Glomerular visceral epithelial cell (primary cell): ENCODE data around the gene CCDC192.
"Not testable (repeated sequence)": the region's sequence is repeated elsewhere in the genome, so short reads cannot be mapped to it uniquely, and the experiment has no call there.

Experiments used
- DNase-seq: peaks from one replicate; pipeline ENCODE4 v3.0.0-alpha.2; 2016; ENCODE audit errors: extremely low spot score

CCDC192 gene

DNA sequence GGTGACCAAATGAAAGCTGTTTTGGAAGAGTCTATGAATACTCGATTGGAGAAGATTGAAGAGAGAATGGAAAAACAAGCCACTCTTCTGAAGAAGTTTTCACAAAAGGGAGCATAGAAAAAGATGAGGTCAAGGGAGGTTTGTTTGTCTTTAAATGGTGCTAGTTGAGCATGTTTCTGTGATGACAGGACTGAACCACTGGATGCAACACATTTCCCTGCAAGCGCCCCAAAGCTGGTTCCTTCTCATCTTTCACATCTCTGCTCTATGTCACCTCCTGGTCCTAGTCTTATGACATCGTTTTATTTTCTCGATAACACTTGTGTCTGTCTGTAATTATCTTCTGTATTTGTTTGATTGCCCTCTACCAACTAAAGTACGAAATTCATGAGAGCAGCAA, 3.8 kb upstream of the CCDC192 start:
- DNase-seq = no peak

GRCh38 chr5:127700237-127700766, 2.9 kb upstream of the CCDC192 start:
- DNase-seq = no peak

- DNase-seq = no peak
These were observed 757 bp upstream of the CCDC192 start for GRCh38 chr5:127702434-127702833.

DNA sequence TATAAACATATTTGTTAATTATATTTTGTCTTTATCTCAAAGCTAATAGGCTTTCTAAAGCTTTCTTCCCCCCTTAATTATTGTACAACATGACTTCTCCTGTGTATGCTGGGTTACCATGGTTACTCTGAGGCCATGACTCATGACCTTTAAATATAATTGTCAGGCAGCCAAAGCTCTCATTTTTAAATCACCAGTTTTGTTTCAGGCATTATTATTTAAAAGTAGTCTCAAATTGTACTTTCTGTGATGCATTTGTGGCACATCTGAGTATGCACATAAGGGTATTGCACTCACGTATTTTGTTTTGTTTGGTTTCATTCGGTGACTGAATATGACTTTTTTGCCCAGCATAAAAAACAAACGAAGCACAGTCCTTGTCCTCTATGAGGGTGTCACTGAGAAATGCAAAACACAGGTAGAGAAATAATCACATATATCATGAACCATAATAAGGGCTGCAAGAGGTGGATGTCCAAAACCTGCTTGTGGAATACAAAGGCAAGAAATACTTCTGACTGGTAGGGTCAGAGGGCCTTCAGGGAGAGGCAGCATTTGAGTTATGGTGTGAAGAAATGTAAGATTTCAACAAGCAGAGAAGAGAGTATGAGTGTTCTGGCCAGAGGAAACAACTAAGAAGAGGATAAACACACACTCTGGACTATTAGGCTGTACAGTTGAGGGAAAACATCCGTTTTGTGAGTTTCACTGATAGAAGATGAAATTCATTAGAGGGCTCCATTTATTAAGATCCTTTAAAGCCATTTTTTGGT, 2.1 kb downstream of the CCDC192 start:
- peak; percentile 72 for DNase-seq

- DNase-seq = no peak
These were observed 3.5 kb downstream of the CCDC192 start for GRCh38 chr5:127706691-127707090.

DNA sequence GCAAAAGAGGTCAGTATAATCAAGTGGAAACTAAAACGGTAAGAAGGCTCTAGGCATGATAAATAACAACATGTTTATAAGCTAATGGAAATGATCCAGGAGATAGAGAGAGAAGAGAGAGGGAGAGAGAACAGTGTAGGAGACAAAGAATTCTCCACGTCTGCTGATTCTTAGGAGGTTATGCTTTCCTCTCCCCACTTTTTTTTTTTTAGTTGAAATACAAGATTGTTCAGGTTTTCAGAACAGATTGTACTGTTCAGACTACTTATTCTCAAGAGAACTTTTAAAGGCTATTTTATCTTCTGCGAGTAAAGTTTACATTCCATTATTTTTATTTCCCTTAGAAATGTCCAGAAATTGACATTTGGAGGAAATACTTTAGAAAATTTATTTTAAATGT, 4.0 kb downstream of the CCDC192 start:
- no peak for DNase-seq

DNA sequence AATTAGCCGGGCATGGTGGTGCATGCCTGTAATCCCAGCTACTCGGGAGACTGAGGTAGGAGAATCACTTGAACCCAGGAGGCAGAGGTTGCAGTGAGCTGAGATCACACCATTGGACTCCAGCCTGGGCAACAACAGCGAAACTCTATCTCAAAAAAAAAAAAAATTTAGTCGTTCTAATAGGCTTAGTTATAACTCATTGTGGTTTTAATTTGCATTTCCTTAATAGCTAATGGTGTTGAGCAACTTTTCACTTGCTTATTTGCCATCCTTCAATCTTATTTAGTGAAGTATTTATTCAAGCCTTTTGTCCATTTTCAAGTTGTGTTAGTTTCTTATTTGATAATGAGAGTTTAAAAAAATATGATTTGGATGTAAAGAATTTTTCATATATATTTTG, 9.9 kb downstream of the CCDC192 start:
- not testable (repeated sequence) for DNase-seq

- no peak for DNase-seq
These were observed 15.0 kb downstream of the CCDC192 start for GRCh38 chr5:127718181-127718580.

DNA sequence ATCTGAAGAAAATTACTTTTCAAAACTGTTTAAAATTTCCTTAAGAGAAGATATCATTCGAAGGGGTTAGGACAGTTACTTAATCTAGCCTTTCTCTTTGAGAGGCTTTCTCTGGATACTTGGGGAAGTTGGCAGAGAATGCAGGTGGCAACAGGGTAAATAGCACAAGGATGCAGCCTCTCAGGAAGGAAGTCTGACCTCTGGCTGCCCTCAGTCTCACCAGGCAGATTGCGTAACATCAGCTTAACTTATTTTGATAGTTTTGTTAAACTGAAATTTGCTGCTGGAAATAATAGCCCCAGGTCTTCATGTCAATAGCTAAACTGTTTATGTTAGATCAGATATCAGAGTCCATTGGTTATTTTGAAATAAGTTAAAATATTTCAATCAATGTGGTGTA, 20.4 kb downstream of the CCDC192 start:
- peak; percentile 28 for DNase-seq

- DNase-seq = no peak
These were observed 22.5 kb downstream of the CCDC192 start for GRCh38 chr5:127725673-127726072.

GRCh38 chr5:127732963-127733362, 29.8 kb downstream of the CCDC192 start:
- no peak for DNase-seq

GRCh38 chr5:127739348-127739747, 36.2 kb downstream of the CCDC192 start:
- not testable (repeated sequence) for DNase-seq

- no peak for DNase-seq
These were observed 36.7 kb downstream of the CCDC192 start for GRCh38 chr5:127739807-127740384.

- no peak for DNase-seq
These were observed 38.2 kb downstream of the CCDC192 start for GRCh38 chr5:127741412-127741811.

GRCh38 chr5:127744241-127744640, 41.0 kb downstream of the CCDC192 start:
- DNase-seq = no peak

DNA sequence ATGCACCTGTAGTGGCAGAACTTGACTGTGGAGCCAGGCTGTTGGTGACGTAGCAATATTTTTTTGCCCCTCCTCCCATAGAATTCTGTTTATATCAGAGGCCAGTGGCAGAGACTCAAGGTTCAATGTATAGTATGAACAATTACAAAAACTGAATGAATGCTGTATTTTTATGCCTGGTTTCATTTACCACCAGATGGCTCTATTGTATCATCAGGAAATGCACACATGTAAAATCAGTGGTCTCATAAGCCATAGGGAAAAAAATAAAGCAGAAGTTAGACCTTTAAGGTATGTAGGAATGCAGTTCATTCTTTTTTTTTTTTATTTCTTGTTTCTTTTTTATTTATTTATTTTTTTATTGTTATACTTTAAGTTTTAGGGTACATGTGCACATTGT, 43.6 kb downstream of the CCDC192 start:
- DNase-seq = peak; percentile 9

DNA sequence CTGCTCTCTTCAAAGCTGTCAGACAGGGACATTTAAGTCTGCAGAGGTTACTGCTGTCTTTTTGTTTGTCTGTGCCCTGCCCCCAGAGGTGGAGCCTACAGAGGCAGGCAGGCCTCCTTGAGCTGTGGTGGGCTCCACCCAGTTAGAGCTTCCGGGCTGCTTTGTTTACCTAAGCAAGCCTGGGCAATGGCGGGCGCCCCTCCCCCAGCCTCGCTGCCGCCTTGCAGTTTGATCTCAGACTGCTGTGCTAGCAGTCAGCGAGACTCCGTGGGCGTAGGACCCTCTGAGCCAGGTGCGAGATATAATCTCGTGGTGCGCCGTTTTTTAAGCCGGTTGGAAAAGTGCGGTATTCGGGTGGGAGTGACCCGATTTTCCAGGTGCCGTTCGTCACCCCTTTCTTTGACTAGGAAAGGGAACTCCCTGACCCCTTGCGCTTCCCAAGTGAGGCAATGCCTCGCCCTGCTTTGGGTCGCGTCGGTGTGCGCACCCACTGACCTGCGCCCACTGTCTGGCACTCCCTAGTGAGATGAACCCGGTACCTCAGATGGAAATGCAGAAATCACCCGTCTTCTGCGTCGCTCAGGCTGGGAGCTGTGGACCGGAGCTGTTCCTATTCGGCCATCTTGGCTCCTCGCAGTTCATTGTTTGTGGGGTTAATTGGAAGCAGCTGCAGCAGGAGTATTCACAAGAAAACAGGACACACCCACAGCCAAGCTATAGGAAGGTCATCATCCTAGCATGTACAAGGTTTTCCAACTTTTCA, 49.5 kb downstream of the CCDC192 start:
- DNase-seq = not testable (repeated sequence)

- DNase-seq = peak; percentile 21
These were observed 51.1 kb downstream of the CCDC192 start for GRCh38 chr5:127754259-127754658.

DNA sequence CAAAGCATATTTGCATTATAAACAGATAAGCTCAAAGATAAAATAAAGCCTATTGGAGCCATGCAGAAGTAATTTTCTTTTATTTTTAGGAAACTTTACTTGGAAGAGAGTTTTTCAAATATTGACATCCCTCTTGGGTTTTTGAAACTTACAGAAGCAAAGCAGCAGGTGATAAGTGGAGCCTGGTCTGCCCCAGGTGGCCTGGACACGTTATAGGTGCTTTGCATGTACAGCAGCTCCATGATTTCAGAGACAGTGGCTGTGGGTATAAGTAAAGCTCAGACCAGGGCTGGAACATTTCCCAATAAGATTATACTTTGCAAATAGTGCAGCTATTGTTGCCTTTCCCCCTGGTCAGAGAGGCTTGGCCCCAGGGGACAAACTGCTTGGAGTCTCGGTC, 51.5 kb downstream of the CCDC192 start:
- no peak for DNase-seq

- peak; percentile 67 for DNase-seq
These were observed 54.4 kb downstream of the CCDC192 start for GRCh38 chr5:127757576-127757975.

GRCh38 chr5:127758766-127759283, 55.6 kb downstream of the CCDC192 start:
- DNase-seq = no peak

DNA sequence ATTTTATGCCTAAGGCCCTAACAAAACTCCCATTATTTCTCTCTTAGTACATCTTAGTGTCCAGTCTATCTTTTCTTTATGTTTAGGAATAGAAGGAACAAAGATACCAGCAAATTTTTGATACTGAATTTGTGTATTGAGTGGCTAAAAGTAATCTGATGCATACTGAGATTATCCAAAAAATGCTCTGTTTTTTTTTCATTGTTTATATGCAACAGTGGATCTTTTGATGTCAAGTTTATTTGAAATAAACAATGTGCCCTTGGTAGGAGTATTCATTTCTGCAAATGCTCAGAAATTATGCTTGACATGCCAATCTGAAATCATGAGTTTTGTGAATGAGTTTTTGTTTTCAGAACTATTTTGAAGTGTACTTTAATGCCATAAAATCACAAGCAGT, 58.7 kb downstream of the CCDC192 start:
- no peak for DNase-seq
